Upper lobe of right lung (tissue), 1 donor: ENCODE measurements around the gene COX10. TPM values are rescaled to one million over a fixed set of nuclear protein-coding genes. Genes with fewer than 3 reads are reported as not detected.

ENCODE experiments used
- ATAC-seq: fragments of 200-7000 bp; cut with Tn5 transposase; one replicate; pipeline ENCODE4 v1.9.1; 2020; ENCODE audit warnings: mild to moderate bottlenecking, moderate library complexity
- DNase-seq: peaks from one replicate; pipeline ENCODE4 v3.0.0-alpha.2; 2020
- H3K27ac ChIP-seq: fragments of 200-600 bp; one replicate; pipeline ENCODE4 v1.8.0; 2022
- H3K27me3 ChIP-seq: fragments of 200-600 bp; one replicate; pipeline ENCODE4 v1.8.0; 2022; ENCODE audit warnings: mild to moderate bottlenecking
- H3K36me3 ChIP-seq: fragments of 200-600 bp; one replicate; pipeline ENCODE4 v1.8.0; 2022
- H3K4me1 ChIP-seq: fragments of 200-600 bp; one replicate; pipeline ENCODE4 v1.8.0; 2022
- H3K4me3 ChIP-seq: fragments of 200-600 bp; one replicate; pipeline ENCODE4 v1.8.0; 2022; ENCODE audit warnings: mild to moderate bottlenecking
- H3K9me3 ChIP-seq: fragments of 200-600 bp; one replicate; pipeline ENCODE4 v1.8.0; 2022
- CTCF ChIP-seq: fragments of 200-600 bp; IDR thresholded peaks from one replicate; pipeline ENCODE4 v1.8.0; 2022; ENCODE audit warnings: antibody characterized with exemption
- intact Hi-C: fragments of 100-400 bp; cut with DNase I; formaldehyde crosslinking; loops from one replicate; pipeline ENCODE4 v1.11.0; 2022
- total RNA-seq: library from RNA; stranded (reverse); fragmentation: NEBNext Ultra II Directional; extraction: Animal tissue kit (Norgen Biotek cat#: 25700); gene quantifications from one replicate; pipeline ENCODE4 v1.2.1, GENCODE V29; 2021
- donor health status: DM: no; HTN: yes; CAD: no; lungs with severe emphysema.

COX10 gene
- total RNA-seq, 1 donor from 2014 or later, result 13.5 TPM

- Histone ChIP-seq H3K4me1 (peaks cover 4% of the 10 kb centered on the region), H3K27me3 (no peaks in the 10 kb centered on the region), H3K27ac (no peak overlapping the region), H3K4me3 (no peak overlapping the region), H3K9me3 (no peaks in the 10 kb centered on the region), H3K36me3 (no peaks in the 10 kb centered on the region)
- DNase-seq, result no peak
- no peak for TF ChIP-seq CTCF
- ATAC-seq, result no peak
- intact Hi-C loops, result no loop called here
Observed at GRCh38 chr17:14152721-14153120, 83.4 kb downstream of the COX10 start.

GRCh38 chr17:14153374-14153773, 84.1 kb downstream of the COX10 start:
- intact Hi-C loops, result no loop called here
- ATAC-seq (no peak), DNase-seq (no peak)
- H3K4me3 ChIP-seq, result no peak overlapping the region
- H3K36me3 ChIP-seq, result no peaks in the 10 kb centered on the region
- no peaks in the 10 kb centered on the region for H3K27me3 ChIP-seq
- peaks cover 4% of the 10 kb centered on the region for H3K4me1 ChIP-seq
- no peak overlapping the region for H3K27ac ChIP-seq
- no peaks in the 10 kb centered on the region for H3K9me3 ChIP-seq
- no peak for TF ChIP-seq CTCF

- Histone ChIP-seq H3K4me3 (no peak overlapping the region), H3K9me3 (no peaks in the 10 kb centered on the region), H3K4me1 (peaks cover 4% of the 10 kb centered on the region), H3K36me3 (no peaks in the 10 kb centered on the region), H3K27me3 (no peaks in the 10 kb centered on the region), H3K27ac (no peak overlapping the region)
- ATAC-seq (no peak), DNase-seq (no peak)
- TF ChIP-seq CTCF, result no peak
- intact Hi-C loops, result no loop called here
Observed at GRCh38 chr17:14156689-14157088, 87.4 kb downstream of the COX10 start.

- Histone ChIP-seq H3K27me3 (no peaks in the 10 kb centered on the region), H3K4me1 (no peaks in the 10 kb centered on the region), H3K9me3 (no peaks in the 10 kb centered on the region), H3K4me3 (no peak overlapping the region), H3K27ac (no peak overlapping the region), H3K36me3 (no peaks in the 10 kb centered on the region)
- intact Hi-C loops, result no loop called here
- DNase-seq (no peak), ATAC-seq (no peak)
- no peak for TF ChIP-seq CTCF
Observed at GRCh38 chr17:14157822-14158221, 88.5 kb downstream of the COX10 start.

GRCh38 chr17:14158707-14159106, 89.4 kb downstream of the COX10 start:
- no peak for TF ChIP-seq CTCF
- no peak overlapping the region for H3K4me3 ChIP-seq
- DNase-seq (no peak), ATAC-seq (no peak)
- H3K27ac ChIP-seq, result no peak overlapping the region
- intact Hi-C loops, result no loop called here
- no peaks in the 10 kb centered on the region for H3K9me3 ChIP-seq
- H3K27me3 ChIP-seq, result no peaks in the 10 kb centered on the region
- H3K4me1 ChIP-seq, result no peaks in the 10 kb centered on the region
- H3K36me3 ChIP-seq, result no peaks in the 10 kb centered on the region

- no peak for TF ChIP-seq CTCF
- Histone ChIP-seq H3K4me3 (no peak overlapping the region), H3K36me3 (no peaks in the 10 kb centered on the region), H3K9me3 (no peaks in the 10 kb centered on the region), H3K4me1 (no peaks in the 10 kb centered on the region), H3K27me3 (no peaks in the 10 kb centered on the region), H3K27ac (no peak overlapping the region)
- intact Hi-C loops, result no loop called here
- ATAC-seq, result no peak
- no peak for DNase-seq
Observed at GRCh38 chr17:14161419-14161818, 92.1 kb downstream of the COX10 start.
